GM18519 (cell line): ENCODE data around the gene ITGA6.

Source experiments
- ATAC-seq: cut with Tn5 transposase; IDR thresholded peaks from one replicate; pipeline ENCODE4 v1.9.1; 2021; ENCODE audit warnings: mild to moderate bottlenecking, moderate library complexity; ENCODE audit not compliant: unreplicated experiment, low FRiP score

ITGA6 gene

GRCh38 chr2:172552547-172553291, 125.3 kb downstream of the ITGA6 start:
- no peak for ATAC-seq

- no peak for ATAC-seq
These were observed 127.2 kb downstream of the ITGA6 start for GRCh38 chr2:172554352-172555271.

- peak; percentile 4 for ATAC-seq
These were observed 127.8 kb downstream of the ITGA6 start for GRCh38 chr2:172555272-172555521.
